Natural killer cell treated with Interleukin-12 subunit alpha and Interleukin-12 subunit beta and Interleukin-15 and Interleukin-18, amount 100 ng/mL, for 72 hours (primary cell): Measurements from ENCODE around the gene RNF130. TPM values are rescaled to one million over a fixed set of nuclear protein-coding genes. Genes with fewer than 3 reads are reported as not detected.

ENCODE experiments used
- ATAC-seq, 2 donors: fragments of 150-1000 bp; cut with Tn5 transposase in 1 of 2; sonication (Bioruptor Pico), chemical (Tn5 transposase) in 1 of 2; 2 replicates each; pipeline ENCODE4 v1.10.0; 2021
- DNase-seq: peaks from one replicate; pipeline ENCODE4 v3.0.0; 2022; ENCODE audit warnings: low spot score
- H3K27ac Mint-ChIP-seq, 2 donors: 1 replicate in 1 of 2; 2 replicates in 1 of 2; pipeline ENCODE4 v1.8.0; 2022; ENCODE audit warnings: mixed read lengths in 2 of 2, mild to moderate bottlenecking in 1 of 2, moderate library complexity in 1 of 2
- H3K27me3 Mint-ChIP-seq, 2 donors: 1 replicate in 1 of 2; 2 replicates in 1 of 2; pipeline ENCODE4 v1.8.0; 2022; ENCODE audit warnings: mixed read lengths in 2 of 2
- H3K36me3 Mint-ChIP-seq: one replicate; pipeline ENCODE4 v1.8.0; 2022; ENCODE audit warnings: mixed read lengths
- H3K4me1 Mint-ChIP-seq, 2 donors: 1 replicate in 1 of 2; 2 replicates in 1 of 2; pipeline ENCODE4 v1.8.0; 2022; ENCODE audit warnings: low read depth in 2 of 2, mixed read lengths in 2 of 2, mild to moderate bottlenecking in 1 of 2
- H3K4me3 Mint-ChIP-seq: one replicate; pipeline ENCODE4 v1.8.0; 2022; ENCODE audit warnings: mixed read lengths
- H3K9me3 Mint-ChIP-seq: 2 replicates; pipeline ENCODE4 v1.8.0; 2022; ENCODE audit warnings: mixed read lengths
- total RNA-seq, 2 donors: library from RNA; stranded (reverse); gene quantifications; one replicate each; pipeline ENCODE4 v1.2.3, GENCODE V29; 2022

The RNF130 gene, protein sequence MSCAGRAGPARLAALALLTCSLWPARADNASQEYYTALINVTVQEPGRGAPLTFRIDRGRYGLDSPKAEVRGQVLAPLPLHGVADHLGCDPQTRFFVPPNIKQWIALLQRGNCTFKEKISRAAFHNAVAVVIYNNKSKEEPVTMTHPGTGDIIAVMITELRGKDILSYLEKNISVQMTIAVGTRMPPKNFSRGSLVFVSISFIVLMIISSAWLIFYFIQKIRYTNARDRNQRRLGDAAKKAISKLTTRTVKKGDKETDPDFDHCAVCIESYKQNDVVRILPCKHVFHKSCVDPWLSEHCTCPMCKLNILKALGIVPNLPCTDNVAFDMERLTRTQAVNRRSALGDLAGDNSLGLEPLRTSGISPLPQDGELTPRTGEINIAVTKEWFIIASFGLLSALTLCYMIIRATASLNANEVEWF
- 10 to 100 TPM; 12.4 to 17.0 TPM for total RNA-seq

GRCh38 chr5:180071531-180072255 lies at the start of gene RNF130:
RNF130 (minus strand) TSS chr5:180071759; CDS start chr5:180071702, 57 bp downstream.
- H3K36me3 Mint-ChIP-seq: no peaks in the 10 kb centered on the region
- ATAC-seq: peak; percentile 91 to 92

GRCh38 chr5:180120237-180121101 lies 48.9 kb upstream of the RNF130 start:
- DNase-seq (peak; percentile 56), ATAC-seq (no peak)
- Mint-ChIP-seq H3K9me3 (no peaks in the 10 kb centered on the region), H3K27me3 (peaks cover 5 to 20% of the 10 kb centered on the region in 2 donors), H3K4me1 (no peaks in the 10 kb centered on the region), H3K36me3 (no peaks in the 10 kb centered on the region), H3K27ac (no peak overlapping the region), H3K4me3 (no peak overlapping the region)

More at GRCh38 chr5:180071531-180072255, at the start of gene RNF130:
- peaks cover 16 to 20% of the 10 kb centered on the region in 2 donors for H3K27me3 Mint-ChIP-seq
- no peaks in the 10 kb centered on the region for H3K9me3 Mint-ChIP-seq
- H3K4me1 Mint-ChIP-seq: peaks cover 25 to 26% of the 10 kb centered on the region in 2 donors
- H3K27ac Mint-ChIP-seq: peak within 1 kb of the TSS; percentile 64 to 79
- DNase-seq: peak; percentile 95
- peak within 1 kb of the TSS; percentile 89 for H3K4me3 Mint-ChIP-seq

GRCh38 chr5:180119903-180120236 lies 48.3 kb upstream of the RNF130 start:
- H3K4me1 Mint-ChIP-seq: no peaks in the 10 kb centered on the region
- DNase-seq (no peak), ATAC-seq (no peak)
- H3K36me3 Mint-ChIP-seq: no peaks in the 10 kb centered on the region
- H3K4me3 Mint-ChIP-seq: no peak overlapping the region
- no peaks in the 10 kb centered on the region for H3K9me3 Mint-ChIP-seq
- H3K27ac Mint-ChIP-seq: no peak overlapping the region
- H3K27me3 Mint-ChIP-seq: peaks cover 5 to 20% of the 10 kb centered on the region in 2 donors

DNA sequence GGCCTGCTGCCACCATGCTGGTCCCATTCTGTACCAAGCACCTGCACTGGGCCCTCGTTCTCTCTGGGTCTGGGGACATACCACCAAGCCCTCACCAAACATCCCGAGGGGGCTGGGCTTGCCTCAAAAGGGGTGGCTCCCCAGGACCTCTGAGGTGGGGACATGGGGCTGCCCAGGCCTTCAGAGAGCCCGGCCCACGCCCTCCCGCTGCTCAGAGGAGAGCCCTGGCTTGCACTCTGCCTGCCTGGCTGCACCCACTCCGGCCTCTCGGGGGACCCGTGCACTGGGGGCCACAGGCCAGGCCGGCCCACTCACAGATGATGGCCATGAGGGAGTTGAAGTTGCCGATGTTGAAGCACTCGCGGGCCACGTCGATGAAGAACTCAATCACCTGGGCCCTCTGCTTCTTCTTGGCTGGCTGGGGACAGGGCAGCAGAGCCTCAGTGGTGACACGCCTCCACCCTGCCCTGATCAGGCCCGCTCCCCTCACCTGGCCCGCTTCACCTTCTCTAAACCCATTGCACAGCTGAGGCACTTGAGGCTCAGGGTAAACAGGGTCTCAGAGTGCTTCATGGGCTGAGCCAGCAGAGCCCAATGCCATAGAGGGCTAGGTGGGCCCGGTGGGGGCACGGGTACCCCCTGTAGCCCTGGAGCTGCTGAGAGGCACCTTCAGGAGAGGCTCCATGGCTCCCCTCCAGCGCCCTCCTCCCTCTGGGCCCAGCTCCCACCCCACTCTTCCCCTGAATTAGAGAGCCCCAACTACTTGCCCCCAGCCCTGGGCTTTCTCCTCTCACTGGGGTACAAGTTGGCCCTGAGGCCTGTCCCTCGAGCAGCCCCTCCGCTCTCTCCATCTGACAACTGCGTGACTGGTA lies 47.7 kb upstream of the RNF130 start:
- H3K27me3 Mint-ChIP-seq: peaks cover 5 to 20% of the 10 kb centered on the region in 2 donors
- no peak overlapping the region for H3K27ac Mint-ChIP-seq
- H3K4me1 Mint-ChIP-seq: no peaks in the 10 kb centered on the region
- no peak for ATAC-seq
- no peaks in the 10 kb centered on the region for H3K9me3 Mint-ChIP-seq
- H3K4me3 Mint-ChIP-seq: no peak overlapping the region
- no peaks in the 10 kb centered on the region for H3K36me3 Mint-ChIP-seq
- peak; percentile 56 for DNase-seq

GRCh38 chr5:180118391-180118791 lies 46.8 kb upstream of the RNF130 start:
- ATAC-seq (no peak), DNase-seq (no peak)
- no peaks in the 10 kb centered on the region for H3K9me3 Mint-ChIP-seq
- no peak overlapping the region for H3K4me3 Mint-ChIP-seq
- H3K27ac Mint-ChIP-seq: no peak overlapping the region
- H3K27me3 Mint-ChIP-seq: peaks cover under 1 to 11% of the 10 kb centered on the region in 2 donors
- no peaks in the 10 kb centered on the region for H3K36me3 Mint-ChIP-seq
- no peaks in the 10 kb centered on the region for H3K4me1 Mint-ChIP-seq

- no peaks in the 10 kb centered on the region for H3K9me3 Mint-ChIP-seq
- H3K4me1 Mint-ChIP-seq: no peaks in the 10 kb centered on the region
- ATAC-seq (no peak), DNase-seq (no peak)
- H3K4me3 Mint-ChIP-seq: no peak overlapping the region
- no peak overlapping the region for H3K27ac Mint-ChIP-seq
- no peaks in the 10 kb centered on the region for H3K36me3 Mint-ChIP-seq
- no peaks in the 10 kb centered on the region for H3K27me3 Mint-ChIP-seq
Measured at GRCh38 chr5:180117000-180117725, 45.6 kb upstream of the RNF130 start.

- H3K4me3 Mint-ChIP-seq: no peak overlapping the region
- ATAC-seq: peak in 1 of 2 donors; percentile 19
- no peaks in the 10 kb centered on the region for H3K4me1 Mint-ChIP-seq
- H3K9me3 Mint-ChIP-seq: no peaks in the 10 kb centered on the region
- H3K27me3 Mint-ChIP-seq: no peaks in the 10 kb centered on the region
- H3K36me3 Mint-ChIP-seq: no peaks in the 10 kb centered on the region
- no peak overlapping the region for H3K27ac Mint-ChIP-seq
- DNase-seq: no peak
Measured at GRCh38 chr5:180116077-180116999, 44.8 kb upstream of the RNF130 start.

GRCh38 chr5:180115326-180116076 lies 43.9 kb upstream of the RNF130 start:
- H3K27ac Mint-ChIP-seq: no peak overlapping the region
- H3K4me1 Mint-ChIP-seq: no peaks in the 10 kb centered on the region
- ATAC-seq (no peak), DNase-seq (no peak)
- H3K9me3 Mint-ChIP-seq: no peaks in the 10 kb centered on the region
- no peak overlapping the region for H3K4me3 Mint-ChIP-seq
- H3K27me3 Mint-ChIP-seq: no peaks in the 10 kb centered on the region
- H3K36me3 Mint-ChIP-seq: no peaks in the 10 kb centered on the region

DNA sequence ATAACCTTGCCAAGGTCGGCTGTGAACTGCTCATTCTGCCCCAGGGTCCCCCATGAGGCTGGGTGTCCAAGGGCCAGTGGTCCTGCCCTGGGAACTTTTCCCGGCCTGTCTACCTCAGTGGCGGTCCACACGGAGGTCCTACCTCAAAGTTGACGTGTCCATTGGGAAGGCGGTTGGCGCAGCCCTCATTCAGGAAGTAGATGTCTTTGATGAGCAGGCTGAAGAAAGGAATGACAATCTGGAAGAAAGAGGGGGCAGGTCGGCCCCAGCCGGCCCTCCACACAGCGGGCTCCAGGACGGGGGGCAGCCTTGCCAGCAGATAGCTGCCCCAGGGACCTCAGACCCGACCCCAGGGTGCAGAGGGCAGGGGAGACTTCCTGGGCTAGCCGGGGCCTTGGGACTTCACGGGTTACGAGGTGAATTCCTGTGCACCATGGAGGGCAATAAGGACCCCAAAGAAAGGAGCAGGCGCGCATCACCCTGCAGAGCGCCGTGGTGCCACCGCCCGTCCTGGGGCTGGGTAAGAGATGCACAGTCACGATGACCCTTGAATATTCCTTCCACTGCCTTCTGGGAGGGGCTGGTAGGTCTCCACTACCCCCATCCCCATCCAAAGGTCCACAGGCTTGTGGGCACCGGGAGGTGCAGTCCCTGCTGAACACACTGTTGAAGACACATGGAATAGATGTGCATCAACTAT lies 42.9 kb upstream of the RNF130 start:
- H3K36me3 Mint-ChIP-seq: no peaks in the 10 kb centered on the region
- no peaks in the 10 kb centered on the region for H3K4me1 Mint-ChIP-seq
- no peak for DNase-seq
- ATAC-seq: no peak
- H3K9me3 Mint-ChIP-seq: no peaks in the 10 kb centered on the region
- H3K27me3 Mint-ChIP-seq: peaks cover 0 to 3% of the 10 kb centered on the region in 2 donors
- no peak overlapping the region for H3K4me3 Mint-ChIP-seq
- no peak overlapping the region for H3K27ac Mint-ChIP-seq

DNA sequence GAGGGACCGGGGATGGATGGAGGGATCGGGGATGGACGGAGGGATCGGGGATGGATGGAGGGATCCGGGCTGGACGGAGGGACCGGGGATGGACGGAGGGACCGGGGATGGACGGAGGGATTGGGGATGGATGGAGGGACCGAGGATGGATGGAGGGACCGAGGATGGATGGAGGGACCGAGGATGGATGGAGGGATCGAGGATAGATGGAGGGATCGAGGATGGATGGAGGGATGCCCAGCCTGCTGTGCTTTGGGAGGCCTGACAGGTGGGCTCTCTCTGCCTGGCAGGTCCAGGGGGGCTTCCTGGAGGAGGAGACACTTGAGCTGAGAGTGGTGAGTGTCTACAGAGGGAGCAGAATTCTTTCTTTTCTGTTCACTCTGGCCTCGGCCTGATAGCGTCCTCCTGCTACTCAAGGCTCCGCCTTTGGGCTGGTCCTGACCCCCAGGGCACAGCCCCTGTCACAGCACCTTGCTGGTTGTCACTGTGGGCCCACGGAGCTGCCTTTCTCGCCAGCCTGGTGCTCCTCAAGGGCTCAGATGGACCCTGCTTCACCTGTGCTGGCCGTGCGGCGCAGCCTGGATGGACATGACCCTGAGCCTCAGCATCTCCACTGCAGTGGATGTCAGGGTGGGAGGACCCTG lies 42.2 kb upstream of the RNF130 start:
- no peak for DNase-seq
- Mint-ChIP-seq H3K4me1 (no peaks in the 10 kb centered on the region), H3K4me3 (no peak overlapping the region), H3K36me3 (peaks cover under 1% of the 10 kb centered on the region), H3K9me3 (no peaks in the 10 kb centered on the region), H3K27me3 (peaks cover 0 to 7% of the 10 kb centered on the region in 2 donors), H3K27ac (no peak overlapping the region)
- ATAC-seq: no peak
